CD4-positive, alpha-beta memory T cell (primary cell): ENCODE results near the gene RPS6KB1. TPM values are rescaled to one million over a fixed set of nuclear protein-coding genes. Genes with fewer than 3 reads are reported as not detected.
"Not testable (repeated sequence)": the region's sequence is repeated elsewhere in the genome, so short reads cannot be mapped to it uniquely, and the experiment has no call there.

Experiments
- CTCF ChIA-PET: fragments of 350-600 bp; sonication (Branson Sonifier 250); formaldehyde crosslinking; loops from one replicate; lab custom pipeline; 2021; ENCODE audit warnings: inconsistent platforms; ENCODE audit not compliant: partially characterized antibody; lab: Charles Lee
- POLR2A ChIA-PET: fragments of 350-600 bp; sonication (Branson Sonifier 250); formaldehyde crosslinking; loops from one replicate; lab custom pipeline; 2021; ENCODE audit not compliant: partially characterized antibody; lab: Charles Lee
- DNase-seq, 5 donors: peaks; one replicate each; pipeline versions ENCODE4 v3.0.0 to v3.0.0-alpha.2; 2020 to 2022; ENCODE audit warnings: mixed read lengths in 1 of 5
- H3K27ac ChIP-seq: one replicate; pipeline ENCODE4 v1.7.0; 2013; ENCODE audit warnings: low read depth, low read length
- H3K27me3 ChIP-seq: 2 replicates; pipeline ENCODE4 v1.7.0; 2013; ENCODE audit warnings: mild to moderate bottlenecking, low read length, moderate library complexity; ENCODE audit not compliant: insufficient read depth
- H3K36me3 ChIP-seq: 2 replicates; pipeline ENCODE4 v1.7.0; 2013; ENCODE audit warnings: mild to moderate bottlenecking, low read length, moderate library complexity; ENCODE audit not compliant: insufficient read depth
- H3K4me1 ChIP-seq: 2 replicates; pipeline ENCODE4 v1.7.0; 2013; ENCODE audit warnings: mild to moderate bottlenecking, low read length, moderate library complexity; ENCODE audit not compliant: insufficient read depth
- H3K4me3 ChIP-seq, 2 donors: one replicate each; pipeline ENCODE4 v1.7.0; 2013; ENCODE audit warnings: low read length in 2 of 2, mild to moderate bottlenecking in 1 of 2
- H3K9me3 ChIP-seq, 2 donors: one replicate each; pipeline ENCODE4 v1.7.0; 2013; ENCODE audit warnings: low read length in 2 of 2, control low read depth in 1 of 2; ENCODE audit not compliant: control insufficient read depth in 1 of 2
- H3K27ac Mint-ChIP-seq, 7 donors: one replicate each; pipeline ENCODE4 v1.8.0; 2020 to 2021; ENCODE audit warnings: mixed read lengths in 7 of 7, mild to moderate bottlenecking in 6 of 7, inconsistent platforms in 3 of 7, moderate library complexity in 3 of 7
- H3K27me3 Mint-ChIP-seq, 2 donors: one replicate each; pipeline ENCODE4 v1.8.0; 2020 to 2021; ENCODE audit warnings: mixed read lengths in 2 of 2
- H3K36me3 Mint-ChIP-seq, 2 donors: one replicate each; pipeline ENCODE4 v1.8.0; 2020 to 2021; ENCODE audit warnings: mixed read lengths in 2 of 2, inconsistent platforms in 1 of 2, mild to moderate bottlenecking in 1 of 2
- H3K4me1 Mint-ChIP-seq, 4 donors: one replicate each; pipeline ENCODE4 v1.8.0; 2020 to 2021; ENCODE audit warnings: mixed read lengths in 4 of 4, mild to moderate bottlenecking in 1 of 4
- H3K4me3 Mint-ChIP-seq, 8 donors: one replicate each; pipeline ENCODE4 v1.8.0; 2020 to 2021; ENCODE audit warnings: mixed read lengths in 8 of 8, mild to moderate bottlenecking in 7 of 8, moderate library complexity in 6 of 8, inconsistent platforms in 3 of 8
- H3K9me3 Mint-ChIP-seq, 8 donors: one replicate each; pipeline ENCODE4 v1.8.0; 2020 to 2021; ENCODE audit warnings: mixed read lengths in 8 of 8, mild to moderate bottlenecking in 5 of 8, inconsistent platforms in 3 of 8, moderate library complexity in 1 of 8
- intact Hi-C: fragments of 100-400 bp; cut with micrococcal nuclease; formaldehyde crosslinking; loops from one replicate; pipeline ENCODE4 v1.15.1; 2023
- polyA plus RNA-seq, 2 donors: library from polyadenylated mRNA; unstranded; fragments of 300-500 nt; fragmentation: Illumina TruSeq; gene quantifications; one replicate each; pipeline ENCODE4 v1.2.3, GENCODE V29; 2021
- total RNA-seq, 2 experiments: library from RNA; stranded (reverse); gene quantifications; one replicate each; pipeline ENCODE4 v1.2.3, GENCODE V29; 2021

Gene RPS6KB1
- total and polyA plus RNA-seq, 4 experiments from 2014 or later, result 21.2 to 67.4 (median 42.1) TPM

DNA sequence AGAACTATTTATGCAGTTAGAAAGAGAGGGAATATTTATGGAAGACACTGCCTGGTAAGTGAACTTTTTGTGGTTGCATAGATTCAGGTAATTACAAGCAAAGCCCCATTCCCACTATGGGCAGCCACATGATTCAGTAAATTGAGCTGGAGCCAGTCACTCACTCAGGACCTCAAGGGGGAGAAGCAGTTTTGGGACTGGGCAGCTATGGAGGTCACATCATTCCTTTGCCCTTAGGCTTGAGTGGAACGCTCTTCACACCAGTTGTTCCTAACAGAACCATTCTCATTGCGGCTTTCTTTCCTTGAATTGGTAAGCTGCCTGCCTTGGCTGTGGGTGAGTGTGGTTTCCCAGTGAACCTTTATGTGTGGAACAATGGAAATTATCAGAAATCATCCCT is 37.2 kb downstream of the RPS6KB1 start:
- H3K9me3 Mint-ChIP-seq, H3K4me3 ChIP-seq, H3K9me3 ChIP-seq, CTCF ChIA-PET, DNase-seq, POLR2A ChIA-PET, intact Hi-C loops, H3K27ac ChIP-seq, H3K4me1 ChIP-seq, H3K27me3 Mint-ChIP-seq, H3K4me3 Mint-ChIP-seq, H3K27me3 ChIP-seq, H3K27ac Mint-ChIP-seq, H3K4me1 Mint-ChIP-seq: not testable (repeated sequence)
- peaks cover 55 to 80% of the 10 kb centered on the region in 2 donors for H3K36me3 Mint-ChIP-seq
- H3K36me3 ChIP-seq, result peaks cover 41% of the 10 kb centered on the region

DNA sequence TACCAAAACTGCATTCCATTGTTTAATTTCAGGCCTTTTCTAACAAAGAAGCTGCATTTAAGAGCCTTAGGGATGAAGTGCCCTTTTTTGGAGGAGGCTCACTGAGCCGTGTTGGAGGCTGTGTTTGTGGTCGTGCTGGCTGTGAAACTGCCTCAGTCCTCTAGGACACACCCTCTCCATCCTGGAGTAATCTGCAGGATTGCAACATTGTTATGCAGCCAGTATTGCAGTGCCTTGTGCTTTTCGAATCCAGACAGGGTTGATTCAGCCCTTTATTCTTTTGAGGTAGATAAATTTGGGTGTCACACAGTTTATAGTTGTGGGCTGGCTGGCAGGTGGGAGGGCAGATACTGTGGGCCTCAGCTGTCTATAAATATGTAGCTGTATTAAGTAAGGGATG is 37.8 kb downstream of the RPS6KB1 start:
- H3K4me1 ChIP-seq, POLR2A ChIA-PET, H3K9me3 ChIP-seq, H3K27me3 ChIP-seq, CTCF ChIA-PET, H3K27me3 Mint-ChIP-seq, H3K27ac ChIP-seq, intact Hi-C loops, H3K4me3 ChIP-seq, DNase-seq, H3K4me3 Mint-ChIP-seq, H3K4me1 Mint-ChIP-seq, H3K9me3 Mint-ChIP-seq: not testable (repeated sequence)
- H3K36me3 Mint-ChIP-seq, result peaks cover 50 to 76% of the 10 kb centered on the region in 2 donors
- H3K27ac Mint-ChIP-seq, result peak overlapping the region in 1 of 7 donors; percentile 53
- H3K36me3 ChIP-seq, result peaks cover 35% of the 10 kb centered on the region

DNA sequence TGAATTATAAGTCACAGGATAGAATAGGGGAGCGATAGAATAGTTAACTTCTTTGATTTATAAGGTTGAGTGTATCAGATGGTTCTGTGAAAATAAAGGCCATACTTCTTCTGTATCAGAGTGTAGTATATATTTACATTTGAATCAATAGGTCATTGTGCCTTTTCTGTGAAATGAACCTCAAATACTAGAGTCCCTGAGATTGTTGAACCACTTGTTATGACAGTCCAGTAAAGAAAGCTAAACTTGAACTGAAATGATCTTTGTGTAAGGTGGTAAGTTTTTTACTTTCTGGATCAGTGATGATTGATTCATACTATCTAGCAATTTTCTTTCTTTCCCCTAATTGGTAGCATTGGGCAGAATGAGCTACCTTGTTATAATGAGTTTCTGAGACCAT is 40.4 kb downstream of the RPS6KB1 start:
- H3K27me3 Mint-ChIP-seq, H3K4me1 ChIP-seq, H3K4me3 Mint-ChIP-seq, intact Hi-C loops, H3K4me3 ChIP-seq, H3K4me1 Mint-ChIP-seq, DNase-seq, POLR2A ChIA-PET, H3K9me3 ChIP-seq, H3K9me3 Mint-ChIP-seq, H3K27me3 ChIP-seq, H3K27ac ChIP-seq: not testable (repeated sequence)
- Mint-ChIP-seq H3K27ac (peak overlapping the region in 1 of 7 donors; percentile 34), H3K36me3 (peaks cover 60 to 83% of the 10 kb centered on the region in 2 donors)
- CTCF ChIA-PET, result interaction anchor here (1.6 kb wide), 1 partner anchor 19 kb away, joined by 6 read pairs; no protein-coding TSS in a partner anchor
- H3K36me3 ChIP-seq, result peaks cover 35% of the 10 kb centered on the region

DNA sequence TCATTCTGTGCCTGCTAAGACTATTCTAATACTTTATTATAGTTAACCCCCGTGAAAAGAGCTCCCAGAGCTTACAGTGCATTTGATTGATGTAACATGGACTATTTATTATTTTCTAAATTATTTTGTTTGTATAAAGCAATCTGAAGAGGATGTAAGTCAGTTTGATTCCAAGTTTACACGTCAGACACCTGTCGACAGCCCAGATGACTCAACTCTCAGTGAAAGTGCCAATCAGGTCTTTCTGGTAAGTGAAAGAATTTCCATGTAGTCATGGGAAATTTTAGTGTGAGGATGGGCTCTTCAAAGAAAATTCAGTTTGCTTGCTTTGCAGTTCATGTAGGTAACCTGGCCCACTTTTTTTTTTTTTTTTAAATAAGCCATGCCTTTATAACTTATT is 47.8 kb downstream of the RPS6KB1 start:
- H3K4me3 Mint-ChIP-seq, DNase-seq, H3K4me3 ChIP-seq, intact Hi-C loops, H3K9me3 ChIP-seq, H3K9me3 Mint-ChIP-seq, H3K4me1 Mint-ChIP-seq, H3K27me3 Mint-ChIP-seq, H3K27ac ChIP-seq, H3K27me3 ChIP-seq, H3K4me1 ChIP-seq: not testable (repeated sequence)
- H3K36me3 Mint-ChIP-seq, result peaks cover 40 to 67% of the 10 kb centered on the region in 2 donors
- H3K36me3 ChIP-seq, result peaks cover 40% of the 10 kb centered on the region
- peak overlapping the region in 1 of 7 donors; percentile 52 for H3K27ac Mint-ChIP-seq
- CTCF ChIA-PET, result interaction anchor here (0.7 to 1.8 kb wide), 2 partner anchors 26 to 1930 kb away, joined by 3 to 6 read pairs; no protein-coding TSS in a partner anchor
- POLR2A ChIA-PET, result interaction anchor here (0.8 kb wide), 1 partner anchor 24 kb away, joined by 3 read pairs; the partner anchor contains the start of gene RNFT1

DNA sequence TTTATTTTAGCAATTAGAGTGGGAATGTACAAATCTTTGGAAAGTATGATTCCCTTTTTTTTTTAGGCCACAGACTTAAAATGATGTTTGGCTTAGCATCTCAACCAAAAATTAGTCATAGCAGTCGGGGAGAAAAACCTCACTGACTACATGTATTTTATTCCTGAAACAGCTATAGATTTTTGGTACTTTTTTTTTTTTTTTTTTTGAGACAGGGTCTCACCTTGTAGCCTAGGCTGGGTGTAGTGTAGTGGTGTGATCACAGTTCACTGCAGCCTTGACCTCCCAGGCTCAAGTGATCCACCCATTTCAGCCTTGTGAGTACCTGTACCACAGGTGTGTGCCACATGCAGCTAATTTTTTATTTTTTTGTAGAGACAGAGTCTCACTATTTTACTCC is 48.2 kb downstream of the RPS6KB1 start:
- Mint-ChIP-seq H3K27ac (peak overlapping the region in 2 of 7 donors; percentile 18 to 52), H3K4me3 (no peak overlapping the region), H3K27me3 (no peaks in the 10 kb centered on the region), H3K4me1 (peaks cover 0 to 4% (median 0%) of the 10 kb centered on the region in 4 donors), H3K9me3 (no peaks in the 10 kb centered on the region), H3K36me3 (peaks cover 42 to 67% of the 10 kb centered on the region in 2 donors)
- intact Hi-C loops, result no loop called here
- Histone ChIP-seq H3K27ac (no peak overlapping the region), H3K4me3 (no peak overlapping the region), H3K9me3 (no peaks in the 10 kb centered on the region), H3K4me1 (no peaks in the 10 kb centered on the region), H3K27me3 (no peaks in the 10 kb centered on the region), H3K36me3 (peaks cover 40% of the 10 kb centered on the region)
- DNase-seq, result no peak
- POLR2A ChIA-PET, result interaction anchor here (0.8 kb wide), 1 partner anchor 23 kb away, joined by 3 read pairs; the partner anchor contains the start of gene RNFT1
- CTCF ChIA-PET, result interaction anchor here (0.6 to 1.8 kb wide), 3 partner anchors 27 to 1929 kb away, joined by 3 to 6 read pairs (median 3); no protein-coding TSS in a partner anchor

DNA sequence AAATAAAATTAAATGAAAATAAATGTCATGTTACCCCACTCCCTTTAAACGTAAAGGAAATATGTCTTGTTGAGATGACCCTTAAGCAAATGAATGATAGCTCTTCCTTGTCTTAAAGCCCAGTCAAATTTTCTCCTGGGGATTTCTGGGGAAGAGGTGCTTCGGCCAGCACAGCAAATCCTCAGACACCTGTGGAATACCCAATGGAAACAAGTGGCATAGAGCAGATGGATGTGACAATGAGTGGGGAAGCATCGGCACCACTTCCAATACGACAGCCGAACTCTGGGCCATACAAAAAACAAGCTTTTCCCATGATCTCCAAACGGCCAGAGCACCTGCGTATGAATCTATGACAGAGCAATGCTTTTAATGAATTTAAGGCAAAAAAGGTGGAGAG is 53.5 kb downstream of the RPS6KB1 start:
- CTCF ChIA-PET, H3K9me3 Mint-ChIP-seq, intact Hi-C loops, H3K27ac ChIP-seq, H3K9me3 ChIP-seq, DNase-seq, H3K27me3 Mint-ChIP-seq, H3K4me1 ChIP-seq, H3K4me3 Mint-ChIP-seq, POLR2A ChIA-PET, H3K4me3 ChIP-seq, H3K27me3 ChIP-seq, H3K4me1 Mint-ChIP-seq: not testable (repeated sequence)
- peaks cover 30% of the 10 kb centered on the region for H3K36me3 ChIP-seq
- Mint-ChIP-seq H3K36me3 (peaks cover 28 to 64% of the 10 kb centered on the region in 2 donors), H3K27ac (peak overlapping the region in 3 of 7 donors; percentile 18 to 32 (median 29))

DNA sequence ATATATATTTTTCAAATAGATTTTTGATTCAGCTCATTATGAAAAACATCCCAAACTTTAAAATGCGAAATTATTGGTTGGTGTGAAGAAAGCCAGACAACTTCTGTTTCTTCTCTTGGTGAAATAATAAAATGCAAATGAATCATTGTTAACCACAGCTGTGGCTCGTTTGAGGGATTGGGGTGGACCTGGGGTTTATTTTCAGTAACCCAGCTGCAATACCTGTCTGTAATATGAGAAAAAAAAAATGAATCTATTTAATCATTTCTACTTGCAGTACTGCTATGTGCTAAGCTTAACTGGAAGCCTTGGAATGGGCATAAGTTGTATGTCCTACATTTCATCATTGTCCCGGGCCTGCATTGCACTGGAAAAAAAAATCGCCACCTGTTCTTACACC is 54.4 kb downstream of the RPS6KB1 start:
- POLR2A ChIA-PET, H3K9me3 Mint-ChIP-seq, H3K27me3 ChIP-seq, H3K4me3 ChIP-seq, H3K27ac ChIP-seq, H3K4me1 ChIP-seq, H3K9me3 ChIP-seq, H3K4me3 Mint-ChIP-seq, intact Hi-C loops, CTCF ChIA-PET, DNase-seq, H3K27me3 Mint-ChIP-seq: not testable (repeated sequence)
- Mint-ChIP-seq H3K27ac (peak overlapping the region in 3 of 7 donors; percentile 61 to 65 (median 63)), H3K4me1 (peaks cover 3 to 13% (median 3%) of the 10 kb centered on the region in 4 donors), H3K36me3 (peaks cover 25 to 67% of the 10 kb centered on the region in 2 donors)
- peaks cover 25% of the 10 kb centered on the region for H3K36me3 ChIP-seq
